Activated CD4-positive, alpha-beta T cell treated with anti-CD3 and anti-CD28 coated beads for 1 hour (primary cell): ENCODE data around the gene KBTBD8.

Experiments
- DNase-seq: peaks from one replicate; pipeline ENCODE4 v3.0.0-alpha.2; 2020

KBTBD8 gene, protein sequence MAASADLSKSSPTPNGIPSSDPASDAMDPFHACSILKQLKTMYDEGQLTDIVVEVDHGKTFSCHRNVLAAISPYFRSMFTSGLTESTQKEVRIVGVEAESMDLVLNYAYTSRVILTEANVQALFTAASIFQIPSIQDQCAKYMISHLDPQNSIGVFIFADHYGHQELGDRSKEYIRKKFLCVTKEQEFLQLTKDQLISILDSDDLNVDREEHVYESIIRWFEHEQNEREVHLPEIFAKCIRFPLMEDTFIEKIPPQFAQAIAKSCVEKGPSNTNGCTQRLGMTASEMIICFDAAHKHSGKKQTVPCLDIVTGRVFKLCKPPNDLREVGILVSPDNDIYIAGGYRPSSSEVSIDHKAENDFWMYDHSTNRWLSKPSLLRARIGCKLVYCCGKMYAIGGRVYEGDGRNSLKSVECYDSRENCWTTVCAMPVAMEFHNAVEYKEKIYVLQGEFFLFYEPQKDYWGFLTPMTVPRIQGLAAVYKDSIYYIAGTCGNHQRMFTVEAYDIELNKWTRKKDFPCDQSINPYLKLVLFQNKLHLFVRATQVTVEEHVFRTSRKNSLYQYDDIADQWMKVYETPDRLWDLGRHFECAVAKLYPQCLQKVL

DNA sequence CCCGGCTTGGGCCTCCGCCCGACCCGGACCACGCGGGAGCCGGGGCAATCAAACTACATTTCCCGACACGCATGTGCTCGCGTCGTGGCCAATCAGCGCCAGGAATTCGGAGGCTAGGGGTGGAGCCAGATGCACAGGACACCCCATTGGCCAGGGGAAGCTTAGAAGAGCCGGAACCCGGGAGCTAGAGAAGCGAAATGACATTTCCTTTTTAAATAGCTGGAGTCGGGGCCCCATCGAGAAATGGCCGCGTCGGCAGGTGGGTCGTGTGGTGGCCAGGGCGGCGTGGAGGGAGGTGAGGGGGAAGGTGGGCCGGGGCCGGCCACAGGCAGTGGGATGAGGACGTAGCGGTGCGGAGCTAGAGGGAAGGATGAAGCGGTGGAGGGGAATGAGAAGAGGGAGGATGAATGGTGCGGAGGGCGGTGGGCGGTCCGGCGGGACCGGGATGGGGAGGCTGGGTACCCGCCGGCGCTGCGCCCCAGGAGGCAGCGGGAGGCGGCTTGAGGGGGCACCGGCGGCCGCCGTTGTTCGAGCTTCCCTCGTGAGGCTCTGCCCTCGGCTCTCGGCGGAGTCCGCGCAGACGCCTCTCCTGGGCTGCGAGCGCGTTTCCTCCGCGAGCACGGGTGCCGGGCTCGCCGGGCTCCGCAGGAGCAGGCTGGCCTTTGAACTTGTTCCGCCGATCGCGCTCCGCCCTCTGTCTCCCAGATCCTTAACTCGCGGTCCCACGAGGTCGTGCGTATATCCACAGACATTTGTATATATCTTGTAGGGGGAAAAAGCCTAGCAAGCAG, at the start of gene KBTBD8:
KBTBD8 (plus strand) TSS at position 195 of the 791 bp plus-strand sequence; CDS start at position 244, 49 bp downstream.
- peak; percentile 96 for DNase-seq

GRCh38 chr3:66948838-66949237, 49.3 kb upstream of the KBTBD8 start:
- no peak for DNase-seq

GRCh38 chr3:66949898-66950297, 48.2 kb upstream of the KBTBD8 start:
- DNase-seq: no peak

- DNase-seq: no peak
These were observed 45.8 kb upstream of the KBTBD8 start for GRCh38 chr3:66952357-66952756.

- DNase-seq: no peak
These were observed 44.1 kb upstream of the KBTBD8 start for GRCh38 chr3:66953934-66954445.

GRCh38 chr3:66956742-66957141, 41.4 kb upstream of the KBTBD8 start:
- no peak for DNase-seq

DNA sequence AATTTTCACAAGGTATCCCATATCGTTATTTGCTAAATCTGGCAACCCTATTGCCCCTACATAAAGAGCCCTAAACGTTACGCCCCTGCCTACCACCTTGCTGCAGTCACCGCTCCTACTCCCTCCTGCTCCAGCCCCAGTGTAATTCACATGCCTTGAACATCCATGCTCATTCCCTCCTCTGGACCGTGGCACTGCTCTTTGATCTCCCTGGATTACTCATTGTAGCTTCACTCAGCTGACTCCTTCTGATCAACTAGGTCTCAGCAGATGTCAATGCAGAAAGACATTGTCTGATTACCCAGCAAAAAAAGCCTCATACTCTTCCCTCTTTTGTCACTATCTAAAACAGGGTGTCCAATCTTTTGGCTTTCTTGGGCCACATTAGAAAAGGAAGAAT, 40.7 kb upstream of the KBTBD8 start:
- DNase-seq: no peak

- DNase-seq: no peak
These were observed 40.0 kb upstream of the KBTBD8 start for GRCh38 chr3:66958067-66958466.

GRCh38 chr3:66962664-66963063, 35.4 kb upstream of the KBTBD8 start:
- DNase-seq: no peak

- DNase-seq: no peak
These were observed 26.9 kb upstream of the KBTBD8 start for GRCh38 chr3:66971245-66971644.

GRCh38 chr3:66971891-66972551, 26.1 kb upstream of the KBTBD8 start:
- DNase-seq: peak; percentile 29

GRCh38 chr3:66980791-66981190, 17.3 kb upstream of the KBTBD8 start:
- no peak for DNase-seq

- no peak for DNase-seq
These were observed 15.0 kb upstream of the KBTBD8 start for GRCh38 chr3:66983101-66983500.

DNA sequence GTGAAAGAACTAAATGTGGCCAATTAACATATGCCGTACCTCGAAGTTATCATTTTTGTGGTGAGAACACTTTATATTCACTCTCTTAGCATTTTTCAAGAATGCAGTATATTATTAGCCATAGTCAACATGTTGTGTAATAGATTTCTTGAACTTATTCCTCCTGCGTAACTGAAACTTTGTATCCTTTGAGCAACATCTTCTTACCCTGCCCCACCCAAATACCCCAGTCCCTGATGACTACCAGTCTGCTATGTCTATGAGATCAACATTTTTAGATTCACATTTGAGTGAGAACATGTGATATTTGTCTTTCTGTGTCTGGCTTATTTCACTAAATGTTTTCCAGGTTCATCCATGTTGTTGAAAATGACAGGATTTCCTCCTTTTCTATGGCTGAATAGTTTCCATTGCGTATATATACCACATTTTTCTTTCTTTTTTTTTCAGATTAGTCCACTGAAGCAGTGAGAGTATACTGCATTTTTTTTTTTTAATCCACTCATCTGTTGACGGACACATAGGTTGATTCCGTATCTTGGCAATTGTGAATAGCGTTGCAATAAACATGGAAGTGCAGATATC, 12.7 kb upstream of the KBTBD8 start:
- DNase-seq: no peak

GRCh38 chr3:66986406-66986805, 11.7 kb upstream of the KBTBD8 start:
- DNase-seq: no peak

- no peak for DNase-seq
These were observed 8.9 kb upstream of the KBTBD8 start for GRCh38 chr3:66989241-66989640.

- no peak for DNase-seq
These were observed 8.0 kb upstream of the KBTBD8 start for GRCh38 chr3:66989860-66990696.

DNA sequence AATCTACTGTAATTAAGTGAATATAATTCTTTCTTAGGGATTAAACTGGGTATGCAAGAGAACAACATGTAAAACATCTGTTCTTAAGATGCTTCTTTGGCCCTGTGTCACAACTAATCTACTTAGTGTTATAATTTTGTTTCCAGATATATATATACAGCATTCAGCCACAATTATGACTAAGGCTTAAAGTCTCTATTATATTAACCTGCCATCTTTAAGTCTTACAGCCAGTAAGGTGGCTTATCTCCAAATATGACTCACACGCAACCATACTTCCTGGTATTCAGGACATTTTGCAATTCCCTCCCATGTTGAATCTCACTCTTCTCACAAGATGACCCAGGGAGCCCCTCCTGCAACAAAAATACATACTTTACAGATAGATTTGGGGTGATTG, 6.6 kb upstream of the KBTBD8 start:
- DNase-seq: no peak

DNA sequence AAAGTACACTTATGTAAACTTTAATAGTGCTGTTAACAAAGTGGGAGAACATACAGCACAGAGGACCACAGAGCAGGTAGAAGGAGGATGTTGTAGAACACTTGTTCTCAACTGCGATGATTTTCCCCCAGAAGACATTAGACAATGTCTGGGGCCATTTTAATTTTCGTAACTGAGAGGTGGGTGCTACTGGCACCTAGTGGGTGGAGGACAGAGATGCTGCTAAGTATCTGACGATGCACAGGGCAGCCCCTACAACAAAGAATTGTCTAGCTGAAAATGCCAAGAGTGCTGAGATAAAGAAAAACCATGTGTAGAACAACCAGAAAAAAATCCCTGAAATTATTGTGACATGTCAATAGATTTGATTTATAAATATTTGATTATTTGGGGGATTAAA, 5.0 kb upstream of the KBTBD8 start:
- no peak for DNase-seq

DNA sequence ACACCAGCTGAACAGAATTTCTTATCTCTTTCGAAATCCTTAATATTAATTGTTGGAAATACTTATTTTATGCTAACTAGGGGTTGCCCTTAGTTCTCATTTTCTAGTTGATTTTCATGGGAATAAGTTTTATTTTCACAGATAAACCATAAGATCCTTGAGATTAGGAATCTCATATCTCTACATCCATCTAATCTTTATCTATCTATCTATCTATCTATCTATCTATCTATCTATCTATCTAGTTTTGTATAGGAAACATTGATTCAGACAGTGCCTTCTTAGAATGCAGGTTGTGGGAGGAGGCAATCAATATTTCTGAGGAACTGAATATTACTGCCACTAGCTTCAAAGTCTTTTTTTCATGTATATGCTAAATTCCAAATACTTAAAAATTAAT, 3.5 kb upstream of the KBTBD8 start:
- no peak for DNase-seq

DNA sequence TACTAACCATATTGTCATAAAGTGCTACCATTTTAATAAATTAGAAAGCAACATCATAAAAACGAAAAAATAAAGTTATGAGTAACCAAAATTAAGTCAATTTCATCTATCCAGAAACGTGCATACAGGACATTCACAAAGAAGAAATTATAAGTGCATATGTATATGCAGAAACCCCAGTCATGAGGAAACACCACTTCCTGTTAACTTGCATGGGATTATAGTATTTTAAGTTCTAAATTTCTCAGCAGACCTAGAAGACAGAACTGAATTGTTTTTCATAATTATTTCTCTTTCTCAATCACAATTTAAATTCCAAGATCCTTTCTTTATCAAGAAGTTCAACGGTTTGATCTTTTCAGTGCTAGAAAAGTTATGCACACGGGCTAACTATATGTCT, 1.4 kb upstream of the KBTBD8 start:
- DNase-seq: no peak
